Measurements from ENCODE around the gene ZNF423.
"Not testable (repeated sequence)": the region's sequence is repeated elsewhere in the genome, so short reads cannot be mapped to it uniquely, and the experiment has no call there.

ZNF423 gene

GRCh38 chr16:49588026-49588425 lies 267.9 kb downstream of the ZNF423 start:
- Histone ChIP-seq H3K4me3 (no peak overlapping the region), H3K27ac (no peak overlapping the region)

- H3K27ac ChIP-seq: no peak overlapping the region
- H3K4me3 ChIP-seq: no peak overlapping the region
Measured at GRCh38 chr16:49587511-49587910, 268.4 kb downstream of the ZNF423 start.

- H3K27ac ChIP-seq: no peak overlapping the region
- no peak overlapping the region for H3K4me3 ChIP-seq
Measured at GRCh38 chr16:49586466-49587450, 269.2 kb downstream of the ZNF423 start.

GRCh38 chr16:49585143-49585832 lies 270.6 kb downstream of the ZNF423 start:
- H3K27ac ChIP-seq: no peak overlapping the region
- H3K4me3 ChIP-seq: no peak overlapping the region

GRCh38 chr16:49583911-49584310 lies 272.0 kb downstream of the ZNF423 start:
- Histone ChIP-seq H3K4me3 (no peak overlapping the region), H3K27ac (no peak overlapping the region)

- Histone ChIP-seq H3K4me3 (no peak overlapping the region), H3K27ac (no peak overlapping the region)
Measured at GRCh38 chr16:49581630-49582298, 274.1 kb downstream of the ZNF423 start.

GRCh38 chr16:49580751-49581303 lies 275.1 kb downstream of the ZNF423 start:
- H3K27ac ChIP-seq: no peak overlapping the region
- no peak overlapping the region for H3K4me3 ChIP-seq

- no peak overlapping the region for H3K4me3 ChIP-seq
- H3K27ac ChIP-seq: no peak overlapping the region
Measured at GRCh38 chr16:49578435-49579024, 277.4 kb downstream of the ZNF423 start.

GRCh38 chr16:49578018-49578417 lies 277.9 kb downstream of the ZNF423 start:
- Histone ChIP-seq H3K4me3 (no peak overlapping the region), H3K27ac (no peak overlapping the region)

GRCh38 chr16:49576941-49577340 lies 279.0 kb downstream of the ZNF423 start:
- Histone ChIP-seq H3K27ac (no peak overlapping the region), H3K4me3 (no peak overlapping the region)

GRCh38 chr16:49576173-49576494 lies 279.8 kb downstream of the ZNF423 start:
- H3K27ac ChIP-seq: no peak overlapping the region

GRCh38 chr16:49575346-49576172 lies 280.4 kb downstream of the ZNF423 start:
- H3K4me3 ChIP-seq: no peak overlapping the region
- H3K27ac ChIP-seq: no peak overlapping the region

More at GRCh38 chr16:49576173-49576494, 279.8 kb downstream of the ZNF423 start:
- no peak overlapping the region for H3K4me3 ChIP-seq

GRCh38 chr16:49574826-49575225 lies 281.1 kb downstream of the ZNF423 start:
- no peak overlapping the region for H3K4me3 ChIP-seq
- no peak overlapping the region for H3K27ac ChIP-seq

- H3K4me3 ChIP-seq: no peak overlapping the region
- no peak overlapping the region for H3K27ac ChIP-seq
Measured at GRCh38 chr16:49567950-49568349, 288.0 kb downstream of the ZNF423 start.

GRCh38 chr16:49566432-49566831 lies 289.5 kb downstream of the ZNF423 start:
- H3K27ac ChIP-seq: peak overlapping the region in 1 of 21 experiments; percentile 1
- H3K4me3 ChIP-seq: no peak overlapping the region

GRCh38 chr16:49564496-49565229 lies 291.2 kb downstream of the ZNF423 start:
- Histone ChIP-seq H3K4me3 (no peak overlapping the region), H3K27ac (peak overlapping the region in 3 of 21 experiments; percentile 9 to 49 (median 11))

GRCh38 chr16:49563666-49564065 lies 292.2 kb downstream of the ZNF423 start:
- no peak overlapping the region for H3K27ac ChIP-seq

GRCh38 chr16:49562894-49563293 lies 293.0 kb downstream of the ZNF423 start:
- not testable (repeated sequence) for H3K4me3 ChIP-seq

More at GRCh38 chr16:49563666-49564065, 292.2 kb downstream of the ZNF423 start:
- no peak overlapping the region for H3K4me3 ChIP-seq

More at GRCh38 chr16:49562894-49563293, 293.0 kb downstream of the ZNF423 start:
- not testable (repeated sequence) for H3K27ac ChIP-seq
